Ishikawa (cell line): ENCODE data around the gene CEP63.

Source experiments
- CEBPB ChIP-seq: IDR thresholded peaks from 2 replicates; pipeline ENCODE4 v1.6.1; 2012
- CREB1 ChIP-seq: IDR thresholded peaks from 2 replicates; pipeline ENCODE4 v1.6.1; 2012; ENCODE audit warnings: low read depth
- EGR1 ChIP-seq: IDR thresholded peaks from 2 replicates; pipeline ENCODE4 v1.6.1; 2012
- EP300 ChIP-seq: IDR thresholded peaks from 2 replicates; pipeline ENCODE4 v1.6.1; 2012; ENCODE audit warnings: borderline replicate concordance
- FOXM1 ChIP-seq: IDR thresholded peaks from 2 replicates; pipeline ENCODE4 v1.6.1; 2012; ENCODE audit warnings: low read depth, borderline replicate concordance
- NFIC ChIP-seq: IDR thresholded peaks from 2 replicates; pipeline ENCODE4 v1.6.1; 2012
- RAD21 ChIP-seq: IDR thresholded peaks from 2 replicates; pipeline ENCODE4 v1.6.1; 2012; ENCODE audit warnings: low read depth
- TAF1 ChIP-seq: IDR thresholded peaks from 2 replicates; pipeline ENCODE4 v1.6.1; 2012; ENCODE audit warnings: low read depth, mild to moderate bottlenecking
- TCF12 ChIP-seq: IDR thresholded peaks from 2 replicates; pipeline ENCODE4 v1.6.1; 2012; ENCODE audit warnings: low read depth
- TEAD4 ChIP-seq: IDR thresholded peaks from 2 replicates; pipeline ENCODE4 v1.6.1; 2012
- YY1 ChIP-seq: IDR thresholded peaks from 2 replicates; pipeline ENCODE4 v1.6.1; 2012; ENCODE audit warnings: low read depth
- ZBTB7A ChIP-seq: IDR thresholded peaks from 2 replicates; pipeline ENCODE4 v1.6.1; 2012; ENCODE audit warnings: low read depth
- TF ChIP-seq, protein P1 (sequence below): IDR thresholded peaks from 2 replicates; pipeline ENCODE4 v1.6.1; 2012; ENCODE audit warnings: low read depth, mild to moderate bottlenecking
- TF ChIP-seq, protein P2 (sequence below): IDR thresholded peaks from 2 replicates; pipeline ENCODE4 v1.6.1; 2012
- TF ChIP-seq, protein P3 (sequence below): IDR thresholded peaks from 2 replicates; pipeline ENCODE4 v1.6.1; 2012

The CEP63 gene

DNA sequence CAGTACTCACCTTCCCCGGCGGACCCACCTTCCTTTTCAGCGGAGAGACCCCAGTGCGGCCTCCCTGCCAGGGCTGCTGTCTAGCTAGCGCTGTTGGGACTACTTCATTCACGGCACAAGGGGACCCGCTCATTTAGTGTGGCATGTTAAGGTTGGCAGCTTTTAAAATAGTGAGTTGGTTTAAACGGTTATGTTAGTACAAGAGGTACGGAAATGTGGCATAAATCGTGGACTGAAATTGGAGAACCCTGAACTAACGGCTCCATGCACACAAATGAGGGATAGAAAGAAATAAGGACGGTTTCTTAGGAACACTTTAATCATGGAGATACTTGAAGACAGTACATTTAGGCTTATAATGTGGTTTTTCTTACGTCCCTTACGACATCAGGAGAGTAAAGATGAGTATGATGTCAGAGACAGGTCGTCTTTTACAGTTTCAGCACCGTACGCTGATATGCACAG, 752 bp downstream of the CEP63 start:
- TF ChIP-seq CREB1 (no peak), ZBTB7A (no peak), EP300 (no peak), TEAD4 (no peak), CEBPB (no peak), TCF12 (no peak), FOXM1 (no peak), NFIC (no peak), TAF1 (no peak), RAD21 (no peak), EGR1 (no peak), YY1 (no peak)
- TF ChIP-seq, protein P1, sequence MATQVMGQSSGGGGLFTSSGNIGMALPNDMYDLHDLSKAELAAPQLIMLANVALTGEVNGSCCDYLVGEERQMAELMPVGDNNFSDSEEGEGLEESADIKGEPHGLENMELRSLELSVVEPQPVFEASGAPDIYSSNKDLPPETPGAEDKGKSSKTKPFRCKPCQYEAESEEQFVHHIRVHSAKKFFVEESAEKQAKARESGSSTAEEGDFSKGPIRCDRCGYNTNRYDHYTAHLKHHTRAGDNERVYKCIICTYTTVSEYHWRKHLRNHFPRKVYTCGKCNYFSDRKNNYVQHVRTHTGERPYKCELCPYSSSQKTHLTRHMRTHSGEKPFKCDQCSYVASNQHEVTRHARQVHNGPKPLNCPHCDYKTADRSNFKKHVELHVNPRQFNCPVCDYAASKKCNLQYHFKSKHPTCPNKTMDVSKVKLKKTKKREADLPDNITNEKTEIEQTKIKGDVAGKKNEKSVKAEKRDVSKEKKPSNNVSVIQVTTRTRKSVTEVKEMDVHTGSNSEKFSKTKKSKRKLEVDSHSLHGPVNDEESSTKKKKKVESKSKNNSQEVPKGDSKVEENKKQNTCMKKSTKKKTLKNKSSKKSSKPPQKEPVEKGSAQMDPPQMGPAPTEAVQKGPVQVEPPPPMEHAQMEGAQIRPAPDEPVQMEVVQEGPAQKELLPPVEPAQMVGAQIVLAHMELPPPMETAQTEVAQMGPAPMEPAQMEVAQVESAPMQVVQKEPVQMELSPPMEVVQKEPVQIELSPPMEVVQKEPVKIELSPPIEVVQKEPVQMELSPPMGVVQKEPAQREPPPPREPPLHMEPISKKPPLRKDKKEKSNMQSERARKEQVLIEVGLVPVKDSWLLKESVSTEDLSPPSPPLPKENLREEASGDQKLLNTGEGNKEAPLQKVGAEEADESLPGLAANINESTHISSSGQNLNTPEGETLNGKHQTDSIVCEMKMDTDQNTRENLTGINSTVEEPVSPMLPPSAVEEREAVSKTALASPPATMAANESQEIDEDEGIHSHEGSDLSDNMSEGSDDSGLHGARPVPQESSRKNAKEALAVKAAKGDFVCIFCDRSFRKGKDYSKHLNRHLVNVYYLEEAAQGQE = no peak
- TF ChIP-seq, protein P2, sequence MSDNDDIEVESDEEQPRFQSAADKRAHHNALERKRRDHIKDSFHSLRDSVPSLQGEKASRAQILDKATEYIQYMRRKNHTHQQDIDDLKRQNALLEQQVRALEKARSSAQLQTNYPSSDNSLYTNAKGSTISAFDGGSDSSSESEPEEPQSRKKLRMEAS = no peak
- TF ChIP-seq, protein P3, sequence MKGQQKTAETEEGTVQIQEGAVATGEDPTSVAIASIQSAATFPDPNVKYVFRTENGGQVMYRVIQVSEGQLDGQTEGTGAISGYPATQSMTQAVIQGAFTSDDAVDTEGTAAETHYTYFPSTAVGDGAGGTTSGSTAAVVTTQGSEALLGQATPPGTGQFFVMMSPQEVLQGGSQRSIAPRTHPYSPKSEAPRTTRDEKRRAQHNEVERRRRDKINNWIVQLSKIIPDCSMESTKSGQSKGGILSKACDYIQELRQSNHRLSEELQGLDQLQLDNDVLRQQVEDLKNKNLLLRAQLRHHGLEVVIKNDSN = no peak

DNA sequence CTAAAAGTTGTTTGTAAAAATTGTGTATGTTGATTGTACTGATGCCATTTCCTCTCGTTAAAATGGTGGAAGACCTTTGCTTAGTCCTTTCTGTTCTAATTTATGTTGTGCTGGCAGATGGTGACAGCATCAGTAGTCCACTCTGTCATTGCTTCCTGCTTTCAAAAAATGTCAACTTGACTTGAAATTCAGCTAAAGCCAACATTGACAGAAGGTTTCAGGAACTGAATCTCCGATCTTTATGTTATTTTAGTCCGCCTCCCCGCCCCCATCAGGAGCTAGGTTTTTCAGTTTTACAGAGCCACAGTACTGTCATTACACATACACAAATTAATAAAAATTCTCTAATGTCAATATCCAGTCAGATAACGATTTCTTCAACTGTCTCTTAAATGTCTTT, 1.5 kb downstream of the CEP63 start:
- no peak for TF ChIP-seq CREB1

DNA sequence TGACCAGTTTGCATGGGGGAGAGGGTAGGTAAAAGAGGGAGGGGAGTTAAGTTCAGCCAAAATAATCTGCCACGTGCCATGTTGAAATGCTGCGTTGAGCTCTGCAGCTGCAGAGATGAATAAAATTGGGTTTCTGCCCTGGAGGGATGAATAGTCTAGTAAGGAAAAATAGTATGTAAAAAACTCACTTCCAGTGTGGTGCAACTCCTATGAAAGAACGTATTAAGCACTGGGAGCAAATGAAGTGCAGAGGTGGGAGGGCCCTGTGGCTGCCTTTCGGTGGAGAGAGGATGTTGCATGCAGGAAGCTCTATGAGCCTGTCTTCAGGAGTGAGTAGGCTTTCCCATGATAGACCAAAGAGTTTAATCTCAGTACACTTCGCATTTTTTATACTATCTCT, 8.6 kb downstream of the CEP63 start:
- TF ChIP-seq EP300 = no peak
- TF ChIP-seq, protein P1 = no peak

DNA sequence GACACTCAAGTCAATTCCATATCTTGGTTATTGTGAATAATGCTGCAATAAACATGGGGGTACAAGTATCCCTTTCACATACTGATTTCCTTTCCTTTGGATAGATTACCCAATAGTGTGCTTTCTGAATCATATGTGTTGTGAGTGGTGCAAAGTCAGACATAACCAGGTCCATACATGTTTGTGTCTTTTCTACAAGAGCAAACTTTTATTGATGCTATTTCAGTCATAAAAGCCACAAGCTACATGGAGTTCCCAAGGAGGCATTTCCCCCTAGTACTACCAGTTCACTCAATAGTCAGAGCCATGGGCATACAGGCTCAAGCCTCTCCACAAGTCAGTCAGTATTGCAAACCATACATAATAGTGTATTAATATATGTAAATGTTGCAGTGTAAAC, 10.1 kb downstream of the CEP63 start:
- no peak for TF ChIP-seq ZBTB7A
- TF ChIP-seq, protein P2 = no peak
- TF ChIP-seq, protein P3 = no peak
- TF ChIP-seq NFIC = no peak
- no peak for TF ChIP-seq EGR1

DNA sequence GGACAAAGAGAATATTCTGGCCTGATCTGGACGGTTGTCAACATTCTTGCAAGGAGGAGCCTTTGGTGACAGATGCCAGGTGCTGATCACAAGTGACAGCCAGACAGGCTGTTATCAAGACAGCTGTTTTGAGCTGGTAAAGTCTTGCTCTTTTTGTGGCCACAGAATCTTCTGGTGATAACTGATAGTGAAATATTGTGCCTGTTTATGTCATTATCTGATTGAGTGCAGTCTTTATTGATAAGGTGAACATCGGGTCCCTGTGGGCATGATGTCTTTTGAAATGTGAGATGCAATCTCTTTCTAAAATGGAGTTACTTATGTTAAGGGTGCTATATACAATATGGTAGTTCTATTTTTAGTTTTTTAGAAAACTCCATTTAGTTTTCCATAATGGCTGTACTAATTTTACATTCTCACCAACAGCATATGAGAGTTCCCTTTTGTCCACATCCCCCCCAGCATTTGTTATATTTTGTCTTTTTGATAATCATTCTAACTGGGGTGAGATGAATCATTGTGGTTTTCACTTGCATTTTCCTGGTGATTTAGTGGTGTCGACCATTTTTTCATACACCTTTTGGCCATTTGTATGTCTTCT, 10.7 kb downstream of the CEP63 start:
- TF ChIP-seq YY1 = no peak
- TF ChIP-seq, protein P3 = no peak
- no peak for TF ChIP-seq FOXM1
- TF ChIP-seq, protein P2 = no peak
- no peak for TF ChIP-seq CREB1
- TF ChIP-seq EGR1 = no peak
- TF ChIP-seq ZBTB7A = no peak
- TF ChIP-seq TEAD4 = no peak
- TF ChIP-seq TAF1 = no peak
- TF ChIP-seq TCF12 = no peak
- TF ChIP-seq CEBPB = no peak
- no peak for TF ChIP-seq NFIC
- TF ChIP-seq, protein P1 = no peak
- no peak for TF ChIP-seq EP300
- TF ChIP-seq RAD21 = no peak
